Hematopoietic multipotent progenitor cell treated with erythropoietin and hydrocortisone succinate and interleukin-3 and kit ligand, for 6 days (in vitro differentiated cells): ENCODE data around the gene AK1.
"Not testable (repeated sequence)": the region's sequence is repeated elsewhere in the genome, so short reads cannot be mapped to it uniquely, and the experiment has no call there.

ENCODE experiments used
- DNase-seq: peaks from one replicate; pipeline ENCODE4 v3.0.0-alpha.2; 2015

AK1 gene

DNA sequence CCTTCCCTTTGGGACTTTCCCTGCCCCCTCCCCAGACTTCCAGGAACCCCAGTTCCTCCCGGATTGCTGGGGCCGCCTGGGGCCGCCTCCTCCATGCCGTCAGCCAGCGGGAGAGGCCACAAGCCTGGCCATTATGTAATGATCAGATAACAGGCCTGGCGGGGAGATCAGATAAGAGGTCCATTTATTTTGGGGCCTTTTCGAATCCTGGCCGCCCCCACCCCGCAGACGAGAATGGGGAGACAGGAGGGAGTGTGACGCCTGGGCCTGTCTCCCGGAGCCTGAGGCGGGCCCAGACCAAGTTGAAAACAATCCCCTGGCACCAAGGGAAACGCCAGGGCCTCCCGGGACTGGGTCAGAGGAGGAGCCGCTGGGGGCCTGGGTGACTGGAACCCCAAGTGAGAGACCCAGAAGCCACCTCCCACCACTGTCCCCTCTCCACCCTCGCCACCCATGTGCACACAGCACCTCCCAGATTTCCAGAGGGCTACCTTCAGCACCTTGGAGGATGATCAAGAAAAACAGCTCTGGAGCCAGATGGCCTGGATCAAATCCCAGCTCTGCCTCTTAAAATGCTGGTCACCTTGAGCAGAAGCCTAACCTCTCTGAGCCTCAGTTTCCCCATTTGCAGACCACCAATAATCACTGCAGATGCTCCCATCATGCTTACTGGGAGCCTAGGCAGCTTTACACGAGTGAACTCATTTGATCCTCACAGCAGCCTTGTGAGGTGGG is 30.9 kb downstream of the AK1 start:
- peak; percentile 37 for DNase-seq

DNA sequence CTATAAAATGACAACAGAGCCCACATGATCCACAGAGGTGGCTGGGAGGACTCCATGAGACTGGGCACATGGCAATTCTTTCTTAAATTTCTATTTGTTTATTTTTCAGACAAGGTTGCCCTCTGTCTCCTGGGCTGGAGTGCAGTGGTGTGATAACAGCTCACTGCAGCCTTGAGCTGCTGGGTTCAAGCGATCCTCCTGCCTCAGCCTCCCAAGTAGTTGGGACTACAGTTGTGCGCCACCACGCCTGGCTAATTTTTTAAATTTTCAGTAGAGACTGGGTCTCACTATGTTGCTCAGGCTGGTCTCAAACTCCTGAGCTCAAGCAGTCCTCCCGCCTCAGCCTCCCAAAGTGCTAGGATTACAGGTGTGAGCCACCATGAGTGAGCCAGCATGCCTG is 31.9 kb downstream of the AK1 start:
- DNase-seq, result not testable (repeated sequence)

DNA sequence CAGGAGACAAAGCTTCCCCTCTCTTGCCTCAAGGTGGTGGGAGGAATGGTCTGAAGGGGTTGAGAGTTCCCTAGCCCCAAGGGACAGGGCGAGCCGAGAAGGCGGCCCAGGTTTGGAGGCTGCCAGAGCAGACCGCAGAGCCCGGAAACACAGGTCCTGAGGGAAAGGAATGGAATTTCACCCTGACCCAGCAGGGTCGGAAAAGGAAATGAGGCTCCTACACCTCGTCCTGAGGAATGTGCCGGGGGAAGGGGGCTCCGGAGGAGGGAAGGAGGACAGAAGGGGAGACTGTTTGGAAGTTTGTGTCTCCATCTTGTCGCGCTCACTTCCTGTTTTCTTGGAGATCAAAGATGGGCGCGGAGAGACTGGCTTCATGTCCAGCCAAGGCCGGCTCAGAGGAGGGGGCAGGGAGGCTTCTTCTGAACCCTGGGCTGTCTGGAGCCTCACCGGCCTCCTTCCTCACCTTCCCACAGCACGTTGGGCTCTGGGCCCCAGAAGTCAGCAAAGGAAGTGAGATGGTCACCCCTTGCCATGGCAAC is 32.6 kb downstream of the AK1 start:
- no peak for DNase-seq

DNA sequence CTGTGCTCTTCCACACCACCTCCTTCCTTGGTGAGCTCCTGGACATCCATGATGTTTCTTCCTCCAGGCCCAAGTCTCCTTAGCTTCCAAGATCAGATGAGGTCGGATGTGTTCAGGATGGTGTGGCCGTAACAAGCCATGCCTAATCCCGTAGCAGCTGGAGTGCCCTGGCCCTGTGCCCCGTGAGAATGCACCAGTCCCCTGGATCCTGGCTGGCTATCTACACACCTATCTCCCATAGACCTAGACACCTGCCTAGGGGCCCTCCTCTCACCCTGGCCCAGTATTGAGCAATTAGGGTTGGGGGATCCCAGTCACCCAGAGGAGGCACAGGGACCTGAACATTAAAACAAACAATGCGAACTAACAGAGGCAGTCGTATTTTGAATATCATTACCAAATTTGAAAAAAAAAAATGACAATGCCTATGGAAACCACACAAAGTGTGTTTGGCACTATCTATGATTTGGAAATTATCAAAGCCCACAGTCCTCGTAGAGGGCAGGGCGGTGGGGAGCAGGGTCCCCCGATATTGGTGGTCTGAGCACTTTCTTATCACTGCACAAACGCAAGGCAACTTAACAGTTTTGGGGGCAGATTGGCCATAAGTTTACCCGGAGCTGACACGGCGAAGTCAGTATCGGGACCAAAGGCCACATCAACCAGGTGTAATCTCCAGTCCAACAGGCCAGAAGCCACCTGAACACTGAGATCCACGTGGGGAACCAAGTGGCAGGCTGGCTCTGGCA is 36.2 kb downstream of the AK1 start:
- peak; percentile 89 for DNase-seq

DNA sequence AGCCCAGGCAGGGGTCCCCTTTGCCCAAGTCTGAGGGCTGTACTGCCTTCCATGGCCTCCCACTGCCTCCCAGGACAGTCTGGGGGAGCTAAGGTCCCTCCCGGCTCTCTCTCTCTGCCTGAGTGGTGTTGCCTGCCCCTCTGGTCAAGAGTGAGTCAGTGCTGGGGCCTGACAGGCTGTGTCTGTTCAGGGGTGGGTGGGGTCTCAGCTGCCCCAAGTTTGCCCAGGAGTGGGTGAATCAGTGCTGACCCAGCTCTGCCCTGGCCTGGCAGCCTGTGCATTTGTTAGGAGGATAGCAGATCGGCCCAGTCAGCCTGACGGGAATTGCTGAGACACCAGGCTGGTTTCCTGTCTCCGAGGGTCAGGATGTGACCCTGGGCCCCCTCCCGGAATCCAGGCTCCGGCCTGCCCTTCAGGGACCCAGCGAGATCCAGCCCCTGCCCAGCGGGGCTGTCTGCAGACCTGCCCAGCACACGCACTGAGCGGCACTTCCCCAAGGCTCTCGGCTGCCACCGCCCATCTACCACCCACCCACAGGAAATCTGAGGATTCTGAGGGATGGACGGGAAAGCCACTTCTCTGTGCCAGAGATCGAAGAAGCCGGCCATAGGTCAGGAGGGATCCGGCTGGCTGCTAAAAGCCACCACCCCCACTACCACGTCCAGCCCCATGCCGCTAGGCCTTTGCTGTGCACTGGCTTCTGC is 38.9 kb downstream of the AK1 start:
- DNase-seq, result no peak

DNA sequence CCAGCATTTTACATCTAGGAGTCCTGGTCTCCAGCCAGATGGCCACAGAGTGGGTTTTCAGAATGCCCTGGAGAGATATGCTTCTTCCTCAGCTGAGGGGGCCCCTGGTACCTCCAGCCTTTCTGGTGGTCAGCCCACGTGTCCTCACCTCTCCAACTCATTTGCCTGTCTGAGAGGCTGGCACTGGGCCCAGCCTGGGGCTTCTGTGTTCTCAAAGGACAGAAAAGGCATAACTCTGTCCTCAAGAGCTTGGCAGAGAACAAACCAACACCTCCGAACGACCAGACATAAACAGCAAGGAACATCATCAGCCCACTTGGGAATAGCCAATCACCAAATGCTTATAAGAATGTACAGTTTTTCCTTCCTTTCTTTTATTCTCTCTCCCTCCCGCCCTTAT is 40.1 kb downstream of the AK1 start:
- no peak for DNase-seq

DNA sequence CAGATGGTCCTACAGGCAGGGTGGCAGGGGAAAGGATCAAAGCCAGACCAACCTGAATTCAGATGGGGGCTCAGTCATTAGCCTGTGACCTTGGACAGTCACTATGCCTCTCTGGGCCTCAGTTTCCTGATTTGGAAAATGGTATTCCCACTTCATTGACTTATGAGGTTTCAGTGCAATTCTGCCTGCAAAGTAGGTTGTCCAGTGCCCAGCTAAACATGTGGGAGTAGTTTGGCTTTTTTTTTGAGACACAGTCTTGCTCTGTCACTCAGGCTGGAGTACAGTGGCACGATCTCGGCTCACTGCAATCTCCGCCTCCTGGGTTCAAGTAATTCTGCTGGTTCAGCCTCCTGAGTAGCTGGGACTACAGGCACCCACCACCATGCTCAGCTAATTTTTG is 40.9 kb downstream of the AK1 start:
- not testable (repeated sequence) for DNase-seq

DNA sequence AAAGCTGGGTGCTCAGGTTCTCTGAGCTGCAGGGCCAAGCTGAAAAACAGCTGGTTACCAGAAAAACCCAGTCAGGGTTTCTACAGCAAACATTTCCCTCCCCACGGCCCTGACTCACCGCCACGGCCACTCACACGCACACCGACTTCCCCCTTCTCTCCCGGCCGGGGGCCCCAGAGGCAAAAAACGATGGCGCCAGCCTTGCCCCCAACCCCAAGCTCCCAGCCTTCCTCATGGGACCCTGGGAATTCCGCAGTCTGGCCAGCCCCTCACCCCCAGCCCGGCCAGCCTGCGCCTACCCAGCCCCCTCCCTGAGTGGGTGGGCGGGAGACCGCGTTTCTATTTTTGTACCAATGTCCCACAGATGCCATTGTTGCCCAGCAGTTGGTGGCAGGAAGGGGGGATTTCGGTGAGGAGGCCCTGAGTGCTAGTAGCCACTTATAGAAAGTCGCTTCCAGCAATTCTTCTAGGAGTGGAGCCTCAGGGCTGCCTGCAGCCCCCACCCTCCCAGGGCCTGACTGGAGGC is 41.4 kb downstream of the AK1 start:
- no peak for DNase-seq

DNA sequence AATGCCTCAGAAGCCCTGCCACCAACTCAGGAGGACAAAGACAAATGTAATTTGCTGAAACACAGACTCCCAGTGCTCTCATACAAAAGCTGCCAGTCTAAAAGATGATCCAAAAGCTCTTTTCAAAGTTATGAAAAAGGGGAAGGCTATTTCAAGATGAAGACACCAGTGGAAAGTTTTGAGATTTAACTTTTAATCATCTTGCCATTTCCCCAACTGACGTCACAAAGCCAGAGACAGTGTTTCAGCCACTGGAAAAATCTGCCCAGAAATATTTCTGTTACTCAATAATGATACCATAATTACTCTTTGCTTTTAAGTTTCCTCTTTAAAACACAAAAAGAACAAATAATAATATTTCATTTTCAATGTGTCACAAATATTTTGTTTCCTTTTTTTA is 43.9 kb downstream of the AK1 start:
- DNase-seq, result no peak

DNA sequence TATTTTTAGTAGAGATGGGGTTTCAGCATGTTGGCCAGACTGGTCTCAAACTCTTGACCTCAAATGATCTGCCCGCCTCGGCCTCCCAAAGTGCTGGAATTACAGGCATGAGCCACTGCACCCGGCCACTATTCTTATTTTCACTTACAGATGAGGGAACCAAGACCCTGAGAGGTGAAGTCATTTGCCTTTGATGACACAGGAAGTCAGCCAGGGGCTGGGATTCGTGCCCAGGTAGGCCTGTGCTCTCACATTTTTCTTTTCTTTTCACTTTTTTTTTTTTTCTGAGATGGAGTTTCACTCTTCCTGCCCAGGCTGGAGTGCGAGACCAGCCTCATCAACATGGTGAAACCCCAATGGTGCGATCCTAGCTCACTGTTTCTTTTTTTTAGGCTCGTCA is 45.2 kb downstream of the AK1 start:
- no peak for DNase-seq

DNA sequence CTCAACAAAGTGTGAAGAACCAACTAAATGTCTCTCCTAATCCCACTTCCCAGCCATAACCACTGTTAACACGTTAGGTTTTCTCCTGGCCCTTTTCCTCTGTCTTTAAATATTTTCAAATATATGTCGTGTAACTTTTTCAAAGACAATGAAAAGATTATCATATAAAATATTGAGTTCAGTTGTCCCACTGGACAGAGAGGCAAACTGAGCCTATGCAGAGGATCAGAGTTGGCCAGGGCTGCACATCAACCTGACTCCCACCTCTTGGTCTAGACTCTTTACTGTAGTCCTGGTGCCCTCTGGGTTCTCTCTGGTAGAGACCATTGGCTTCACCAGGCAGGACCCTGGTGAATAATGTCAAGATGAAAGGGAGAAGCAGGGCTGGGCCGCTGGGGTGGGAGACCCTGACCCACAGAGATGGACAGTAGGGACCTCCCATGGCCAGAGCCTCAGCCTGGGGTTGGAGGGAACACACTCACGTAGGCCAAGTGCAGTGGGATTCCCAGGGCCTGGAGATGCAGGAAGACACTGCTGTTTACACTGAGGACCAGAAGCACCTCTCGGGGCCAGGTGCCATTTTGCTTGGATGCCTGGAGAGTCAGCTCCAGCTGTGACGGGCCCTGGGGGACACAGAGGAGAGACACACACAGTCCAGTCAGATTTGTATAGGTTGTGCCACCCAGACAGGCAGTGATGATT is 48.1 kb downstream of the AK1 start:
- no peak for DNase-seq

DNA sequence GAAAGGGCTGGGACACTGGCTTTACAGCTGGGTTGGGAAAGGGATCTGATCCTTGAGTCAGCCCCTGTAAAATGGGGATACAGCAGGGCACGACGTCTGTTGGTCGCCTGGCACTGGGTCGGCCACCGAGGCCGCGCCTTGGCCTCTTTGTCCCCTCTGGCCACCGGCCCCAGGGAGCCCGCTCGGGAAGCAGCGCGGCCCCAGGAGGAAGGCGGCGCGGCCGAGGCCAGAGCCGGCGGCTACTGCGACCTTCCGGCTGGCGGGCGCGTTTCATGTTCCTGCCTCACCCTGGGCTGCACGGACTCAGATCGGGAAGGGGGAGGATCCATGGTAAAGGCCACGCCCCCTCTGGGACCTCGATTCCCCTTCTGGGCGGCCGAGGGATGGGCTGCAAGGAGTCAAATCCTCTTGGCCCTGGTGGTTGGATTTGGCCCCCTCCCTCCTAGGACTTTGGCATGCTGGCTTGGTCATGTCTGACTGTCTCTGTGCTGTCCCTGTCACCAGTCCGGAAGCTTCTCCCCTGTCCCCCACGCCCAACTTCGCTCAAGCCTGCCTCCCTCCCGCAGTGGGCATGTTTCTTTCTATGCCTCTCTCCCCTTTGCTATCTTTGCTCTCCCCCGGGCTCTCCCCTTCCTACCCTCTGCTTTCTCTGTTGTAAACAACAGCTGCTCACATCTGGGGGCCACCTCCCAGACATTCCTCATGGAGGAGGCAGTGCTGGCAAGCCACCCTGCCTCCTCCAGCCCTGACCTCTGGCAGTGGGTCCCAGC is 49.0 kb downstream of the AK1 start:
- DNase-seq, result peak; percentile 70

DNA sequence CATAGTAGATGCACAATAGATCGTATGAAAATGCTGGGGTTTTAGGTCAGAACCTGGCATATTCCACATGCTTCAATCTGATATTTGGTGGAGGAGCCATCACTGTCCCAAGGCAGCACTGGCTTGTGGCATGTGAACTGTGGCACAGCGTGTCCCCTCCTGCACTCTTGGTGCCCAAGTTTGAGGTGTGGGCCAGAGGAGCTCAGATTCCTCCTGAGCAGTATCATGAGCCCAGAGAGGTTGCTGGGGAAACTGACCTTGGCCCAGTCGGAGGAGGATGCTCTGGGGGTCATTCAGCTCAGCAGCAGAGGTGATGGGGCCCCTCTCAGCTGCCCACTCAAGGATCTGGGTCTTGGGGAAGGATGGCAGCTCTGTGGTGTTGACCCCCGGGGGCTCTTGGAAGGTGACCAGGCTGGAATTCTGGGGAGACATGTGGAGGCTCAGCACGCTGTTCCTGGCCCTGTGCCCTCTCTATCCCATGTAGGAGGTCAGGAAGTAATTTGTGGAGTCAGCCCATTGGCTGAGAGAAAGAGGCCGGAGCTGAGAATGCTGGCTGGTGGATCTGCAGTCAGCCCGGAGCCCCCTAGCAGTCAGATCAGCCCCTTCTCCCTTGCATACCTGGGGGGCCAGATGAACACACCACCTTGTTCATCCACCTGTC is 51.1 kb downstream of the AK1 start:
- DNase-seq, result no peak

DNA sequence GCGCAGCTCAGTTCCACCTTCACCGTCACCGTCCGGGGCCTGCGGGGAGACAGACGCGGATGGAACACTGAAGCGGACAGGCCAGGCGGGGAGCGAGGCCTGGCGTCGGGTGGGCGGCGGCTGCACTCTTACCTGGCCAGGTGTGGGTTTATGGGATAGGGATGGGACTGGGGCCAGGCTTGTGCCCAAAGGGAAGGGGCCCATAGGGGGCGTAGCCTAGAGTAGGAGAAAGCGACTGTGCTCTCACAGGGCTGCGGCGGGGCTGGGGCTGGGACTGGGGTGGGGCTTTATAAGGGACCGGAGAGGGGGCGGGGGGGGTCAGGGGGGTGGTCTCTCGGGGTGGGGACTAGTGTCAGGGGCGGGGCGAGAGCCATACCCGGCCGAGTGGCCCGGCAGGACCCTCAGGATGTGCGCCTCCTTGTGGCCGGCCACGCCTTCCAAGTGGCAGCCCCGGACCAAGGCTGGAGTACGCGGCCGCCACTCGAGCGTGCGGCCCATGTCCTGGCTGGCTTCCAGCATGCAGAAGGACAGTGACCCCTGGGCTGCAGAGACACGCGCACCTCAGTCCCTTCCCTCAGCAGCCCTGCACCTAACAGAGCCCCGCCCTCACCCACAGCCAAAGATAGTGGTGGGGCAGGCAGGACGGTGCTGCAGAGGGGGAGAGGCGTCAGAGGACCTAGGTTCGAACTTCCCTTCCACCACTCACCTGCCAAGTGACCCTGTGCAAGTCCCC is 52.0 kb downstream of the AK1 start:
- no peak for DNase-seq

DNA sequence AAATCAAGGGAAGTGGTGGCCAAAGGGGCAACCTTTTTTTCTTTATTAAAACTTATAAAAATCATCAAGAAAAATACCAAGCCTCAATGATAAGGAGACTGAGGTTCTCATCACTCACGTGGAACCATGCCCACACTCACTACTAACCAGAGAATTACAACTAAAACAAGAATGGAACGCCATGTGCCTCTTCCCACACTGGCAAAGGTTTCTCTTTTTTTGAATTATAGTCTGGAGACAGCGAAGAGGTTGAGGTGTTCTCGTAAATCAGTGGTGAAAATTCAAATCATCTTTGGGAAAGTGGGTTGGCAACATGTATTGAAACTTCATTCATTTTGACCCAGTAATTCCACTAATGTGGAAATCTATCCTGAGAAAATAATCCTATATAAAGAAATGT is 55.4 kb downstream of the AK1 start:
- DNase-seq, result no peak

DNA sequence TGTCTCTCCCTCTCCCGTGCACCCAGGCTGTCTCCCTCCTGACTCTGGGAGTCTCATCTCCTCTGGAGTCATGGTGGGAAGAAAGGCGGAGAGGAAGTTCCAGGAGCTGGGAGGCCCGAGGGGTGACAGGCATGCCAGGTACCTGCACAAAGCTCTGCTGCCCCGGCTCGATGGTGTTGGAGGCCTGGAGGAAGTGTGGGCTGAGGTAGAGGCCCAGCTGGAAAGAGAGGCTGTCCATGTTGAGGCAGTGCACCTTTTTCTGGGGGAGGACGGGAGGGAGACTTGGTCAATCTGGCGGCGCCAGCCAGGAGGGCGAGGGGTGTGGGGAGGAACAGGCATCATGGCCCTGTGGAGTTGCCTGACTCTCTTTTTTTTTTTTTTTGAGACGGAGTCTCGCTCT is 58.9 kb downstream of the AK1 start:
- no peak for DNase-seq

DNA sequence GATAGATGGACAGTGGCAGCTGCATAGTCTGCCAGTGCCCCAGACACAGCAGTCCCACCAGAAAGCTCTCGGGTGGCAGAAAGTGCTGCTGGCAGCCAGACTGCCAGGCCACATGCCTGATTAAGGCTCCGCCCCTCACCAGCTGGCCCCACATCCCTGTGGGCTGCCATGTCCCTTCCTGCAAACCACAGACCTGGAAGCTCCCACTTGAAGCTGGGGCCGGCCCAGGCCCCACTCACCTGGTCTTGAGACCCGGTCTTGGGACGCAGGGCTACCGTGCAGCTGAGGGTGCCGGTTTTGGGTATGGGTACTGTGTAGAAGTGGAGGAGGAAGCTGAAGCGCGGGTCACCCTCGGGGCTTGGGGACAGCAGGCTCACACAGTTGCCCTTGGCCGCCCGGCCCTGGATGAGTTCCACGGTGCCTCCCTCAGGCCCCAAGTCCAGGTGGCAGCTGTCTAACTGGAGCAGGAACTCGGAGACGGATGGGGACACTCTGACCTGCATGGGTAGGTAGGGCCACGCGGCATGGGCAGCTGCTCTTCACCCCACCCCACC is 59.5 kb downstream of the AK1 start:
- no peak for DNase-seq

DNA sequence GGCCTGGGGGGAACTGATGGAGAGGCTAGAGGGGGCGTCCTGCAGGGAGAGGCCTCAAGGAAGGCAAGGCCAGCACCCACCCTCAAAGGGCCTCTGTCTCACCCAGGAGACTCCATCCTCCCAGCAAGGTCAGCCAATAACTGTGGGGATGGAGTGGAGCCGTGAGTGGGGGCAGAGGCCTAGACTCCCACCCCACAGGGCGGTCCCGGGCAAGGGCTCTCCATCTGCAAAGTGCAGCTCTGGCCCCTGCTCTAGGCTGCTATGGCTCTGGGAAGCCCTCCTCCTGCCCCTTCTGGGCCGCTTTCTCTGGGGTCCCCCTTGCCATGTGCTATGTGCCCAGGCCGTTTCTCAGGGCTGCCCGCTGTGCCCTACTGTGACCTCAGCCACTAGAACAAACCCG is 60.7 kb downstream of the AK1 start:
- no peak for DNase-seq
